Smooth muscle cell of the brain vasculature (primary cell): ENCODE results near the gene CC2D2A.

Experiments
- DNase-seq: peaks from one replicate; pipeline ENCODE4 v3.0.0-alpha.2; 2012; ENCODE audit warnings: low read depth, low spot score

The CC2D2A gene

DNA sequence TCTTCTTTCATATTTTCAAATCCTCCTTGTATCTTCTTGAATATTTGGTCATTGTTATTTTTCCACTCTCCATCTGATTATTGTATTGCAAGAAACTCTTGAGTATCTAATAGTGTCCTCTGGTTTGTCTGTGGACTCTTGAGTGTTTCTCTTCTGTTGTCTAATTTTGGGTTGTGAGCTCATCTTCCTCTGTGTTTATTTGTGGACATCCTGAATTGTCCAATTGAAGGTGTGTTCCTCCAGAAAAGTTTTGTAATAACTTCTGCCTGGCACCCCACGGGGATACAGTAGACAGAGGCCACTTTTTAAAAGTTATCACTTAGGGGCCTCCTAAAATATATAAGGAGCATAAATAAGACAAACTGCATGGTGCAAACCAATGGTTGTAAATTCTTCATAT is 3.1 kb upstream of the CC2D2A start:
- no peak for DNase-seq

- DNase-seq, result no peak
Observed at GRCh38 chr4:15470128-15470475, 420 bp downstream of the CC2D2A start.

DNA sequence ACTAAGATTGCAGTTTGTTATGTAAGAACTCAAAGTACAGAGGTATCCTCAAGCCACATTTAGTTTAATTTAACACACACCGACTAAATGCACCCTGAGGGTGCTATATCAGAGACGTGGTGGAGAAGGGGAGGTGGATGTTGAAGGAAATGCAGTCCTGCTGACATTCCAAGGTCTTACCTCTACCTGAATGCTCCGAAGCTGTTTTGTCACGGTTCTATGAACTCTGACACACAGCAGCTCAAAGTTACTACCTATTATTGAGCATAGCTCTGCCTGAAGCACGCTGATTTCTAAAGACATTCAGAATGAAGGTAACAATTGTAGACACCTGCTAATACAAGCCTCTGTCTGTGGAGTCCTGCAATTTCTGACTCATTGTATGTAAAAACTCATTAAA is 6.7 kb downstream of the CC2D2A start:
- DNase-seq, result no peak

GRCh38 chr4:15478724-15479088 is 9.0 kb downstream of the CC2D2A start:
- DNase-seq, result no peak

GRCh38 chr4:15479089-15479912 is 9.6 kb downstream of the CC2D2A start:
- DNase-seq, result peak; percentile 80

GRCh38 chr4:15479913-15480185 is 10.2 kb downstream of the CC2D2A start:
- DNase-seq, result no peak

DNA sequence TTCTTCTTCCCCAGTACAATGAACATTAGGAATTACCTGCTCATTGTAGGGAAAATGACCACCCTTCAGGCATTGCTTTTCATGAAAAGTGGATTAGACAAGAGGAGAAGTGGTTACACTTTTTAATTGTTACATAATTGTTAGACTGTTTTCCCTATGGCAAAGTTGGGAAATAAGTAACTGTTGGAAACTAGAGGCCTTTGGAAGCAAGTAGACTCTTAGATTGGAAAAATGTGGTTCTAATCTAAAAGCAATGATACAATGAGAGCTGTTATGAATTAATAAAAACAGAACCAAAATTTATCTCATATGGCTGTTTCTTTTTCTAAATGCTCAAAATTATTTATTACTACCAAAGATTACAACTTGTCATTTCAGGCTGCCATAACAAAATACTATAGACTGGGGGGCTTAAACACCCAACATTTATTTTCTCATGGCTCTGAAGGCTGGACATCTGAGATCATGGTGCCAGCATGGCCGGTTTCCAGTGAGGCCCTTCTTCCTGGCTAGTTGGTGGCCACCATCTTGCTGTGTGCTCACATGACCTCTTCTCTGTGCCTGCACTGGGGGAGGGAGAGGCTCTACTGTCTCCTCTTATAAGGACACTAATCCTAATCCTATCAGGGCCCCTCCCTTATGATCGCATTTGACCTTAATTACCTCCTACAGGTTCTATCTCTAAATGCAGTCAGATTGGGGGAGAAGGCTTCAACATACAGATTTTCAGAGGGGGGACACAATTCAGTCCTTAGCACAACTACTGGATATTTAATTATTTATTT is 12.5 kb downstream of the CC2D2A start:
- DNase-seq, result no peak

DNA sequence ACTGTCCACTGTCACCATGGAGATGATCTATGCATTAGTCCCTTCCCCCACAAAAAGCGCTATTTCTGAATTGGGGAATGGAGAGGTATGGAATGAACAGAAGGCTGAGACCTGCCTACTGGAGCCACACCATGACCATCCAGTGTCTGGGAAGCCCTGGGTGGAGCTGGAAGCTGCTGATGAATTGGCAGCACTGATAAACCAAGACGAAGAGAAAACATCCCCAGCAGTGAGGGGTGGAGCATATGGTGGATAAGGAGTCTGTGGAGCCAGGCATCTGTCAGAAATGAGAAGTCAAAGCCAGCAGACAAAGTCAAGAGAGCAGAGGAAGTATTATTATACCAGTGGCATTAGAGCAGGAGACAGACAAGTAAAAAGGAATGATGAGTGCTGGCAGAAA is 13.2 kb downstream of the CC2D2A start:
- no peak for DNase-seq

- DNase-seq, result no peak
Observed at GRCh38 chr4:15488136-15488535, 18.5 kb downstream of the CC2D2A start.

- peak; percentile 77 for DNase-seq
Observed at GRCh38 chr4:15488658-15489470, 19.2 kb downstream of the CC2D2A start.

DNA sequence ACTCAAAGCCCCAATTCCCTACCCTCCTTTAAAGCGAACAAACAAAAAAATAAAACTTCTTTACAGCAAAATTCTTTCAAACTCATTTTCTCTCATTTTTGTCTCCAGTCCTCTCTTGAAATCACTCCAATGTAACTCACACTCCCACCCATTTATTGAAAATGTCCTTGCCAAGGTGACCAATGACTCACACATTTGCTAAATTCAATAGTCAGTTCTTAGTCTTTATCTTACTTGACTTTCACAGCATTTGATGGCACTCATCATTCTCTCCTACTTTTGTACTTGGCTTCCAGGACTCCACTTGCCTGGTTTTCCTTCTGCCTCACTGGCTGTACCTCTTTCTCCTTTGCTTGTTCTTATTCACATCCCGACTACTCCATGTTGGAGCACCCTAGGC is 19.9 kb downstream of the CC2D2A start:
- no peak for DNase-seq

- no peak for DNase-seq
Observed at GRCh38 chr4:15493411-15493810, 23.7 kb downstream of the CC2D2A start.

DNA sequence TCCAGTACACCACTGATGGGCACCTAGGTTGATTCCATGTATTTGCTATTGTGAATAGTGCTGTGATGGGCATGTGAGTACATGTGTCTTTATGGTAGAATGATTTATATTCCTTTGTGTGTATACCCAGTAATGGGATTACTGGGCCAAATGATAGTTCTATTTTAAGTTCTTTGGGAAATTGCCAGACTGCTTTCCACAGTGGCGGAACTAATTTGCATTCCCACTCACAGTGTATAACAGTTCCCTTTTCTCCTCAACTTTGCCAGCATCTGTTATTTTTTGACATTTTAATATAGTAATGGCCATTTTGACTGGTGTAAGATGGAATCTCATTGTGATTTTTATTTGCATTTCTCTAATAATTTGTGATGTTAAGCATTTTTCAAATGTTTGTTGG is 25.9 kb downstream of the CC2D2A start:
- DNase-seq, result no peak

GRCh38 chr4:15498356-15498755 is 28.7 kb downstream of the CC2D2A start:
- DNase-seq, result no peak

- DNase-seq, result no peak
Observed at GRCh38 chr4:15500701-15501100, 31.0 kb downstream of the CC2D2A start.

DNA sequence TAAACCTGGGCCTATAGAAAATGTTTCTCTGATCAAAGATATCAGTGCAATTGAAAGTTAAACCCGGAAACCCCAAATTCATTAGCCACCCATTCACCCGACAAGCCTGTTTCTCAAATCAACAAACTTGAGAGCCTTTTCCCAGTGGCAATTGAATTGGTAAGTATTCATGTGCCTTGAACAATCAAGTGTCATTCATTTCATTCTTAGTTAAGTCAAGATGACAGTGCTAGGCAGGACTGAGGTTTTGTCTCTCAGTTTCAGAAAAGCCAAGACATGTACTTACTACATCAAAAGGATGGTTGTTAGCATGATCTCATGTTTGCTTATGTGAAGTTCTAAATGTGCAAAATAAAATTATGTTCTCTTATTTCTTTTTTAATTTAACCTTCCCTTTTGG is 32.3 kb downstream of the CC2D2A start:
- DNase-seq, result no peak

GRCh38 chr4:15502384-15502783 is 32.7 kb downstream of the CC2D2A start:
- DNase-seq, result no peak

- no peak for DNase-seq
Observed at GRCh38 chr4:15504041-15504440, 34.4 kb downstream of the CC2D2A start.

DNA sequence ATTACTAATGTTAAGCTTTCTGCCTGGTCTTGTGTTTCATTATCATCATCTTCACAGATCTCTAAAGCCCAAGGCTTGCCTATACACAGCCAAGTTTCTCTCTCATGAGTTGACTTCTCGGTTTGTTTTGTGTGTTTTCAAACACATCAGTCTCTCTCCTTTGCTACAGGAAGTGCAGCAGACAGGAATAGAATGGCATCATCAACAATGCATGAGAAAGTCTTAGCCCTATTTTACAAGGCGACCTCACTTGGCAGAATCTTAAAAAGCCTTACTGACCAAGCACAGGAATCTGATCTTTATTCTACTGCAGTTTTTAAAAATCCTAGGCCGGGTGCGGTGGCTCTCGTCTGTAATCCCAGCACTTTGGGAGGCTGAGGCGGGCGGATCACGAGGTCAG is 36.8 kb downstream of the CC2D2A start:
- no peak for DNase-seq

- no peak for DNase-seq
Observed at GRCh38 chr4:15507679-15508078, 38.0 kb downstream of the CC2D2A start.

GRCh38 chr4:15510961-15511360 is 41.3 kb downstream of the CC2D2A start:
- DNase-seq, result no peak

GRCh38 chr4:15513545-15513944 is 43.9 kb downstream of the CC2D2A start:
- no peak for DNase-seq

DNA sequence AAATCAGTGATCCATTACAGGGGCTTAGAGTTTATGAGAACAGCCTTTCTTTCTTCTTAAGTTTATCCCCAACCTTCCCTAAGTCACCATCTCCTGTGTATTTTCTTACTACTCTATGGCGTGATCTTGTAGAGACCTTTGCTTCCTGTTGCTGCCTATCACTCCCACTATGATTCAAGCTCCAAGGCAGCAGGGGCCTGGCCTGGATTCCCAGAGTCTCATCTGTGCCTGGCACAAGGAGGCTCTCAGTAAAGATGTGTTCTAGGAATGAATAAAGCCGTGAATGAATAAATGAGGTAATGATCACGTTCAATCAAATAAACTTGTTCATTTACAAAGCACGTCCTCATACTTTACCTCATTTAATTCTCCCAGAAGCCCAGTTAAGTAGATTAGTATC is 45.4 kb downstream of the CC2D2A start:
- DNase-seq, result no peak
